Activated CD4-positive, alpha-beta T cell treated with anti-CD3 and anti-CD28 coated beads, Interleukin-2, amount 10 ng/mL, durations not matched to agents 24 days and 14 days (primary cell): Measurements from ENCODE around the gene IPO11. TPM values are rescaled to one million over a fixed set of nuclear protein-coding genes. Genes with fewer than 3 reads are reported as not detected.

Source experiments
- DNase-seq: peaks from one replicate; pipeline ENCODE4 v3.0.0; 2022
- H3K27ac Mint-ChIP-seq: one replicate; pipeline ENCODE4 v1.8.0; 2022; ENCODE audit warnings: mild to moderate bottlenecking, mixed read lengths
- H3K27me3 Mint-ChIP-seq: one replicate; pipeline ENCODE4 v1.8.0; 2022; ENCODE audit warnings: mixed read lengths
- H3K36me3 Mint-ChIP-seq: one replicate; pipeline ENCODE4 v1.8.0; 2022; ENCODE audit warnings: low read depth, mild to moderate bottlenecking, mixed read lengths
- H3K4me1 Mint-ChIP-seq: one replicate; pipeline ENCODE4 v1.8.0; 2021; ENCODE audit warnings: mixed read lengths
- H3K4me3 Mint-ChIP-seq: one replicate; pipeline ENCODE4 v1.8.0; 2022; ENCODE audit warnings: mild to moderate bottlenecking, moderate library complexity, mixed read lengths
- H3K9me3 Mint-ChIP-seq: one replicate; pipeline ENCODE4 v1.8.0; 2021; ENCODE audit warnings: mixed read lengths
- intact Hi-C: fragments of 100-400 bp; cut with micrococcal nuclease; formaldehyde crosslinking; loops from one replicate; pipeline ENCODE4 v1.15.1; 2023
- total RNA-seq: library from RNA; stranded (reverse); gene quantifications from 2 replicates; pipeline ENCODE4 v1.2.3, GENCODE V29; 2022

Gene IPO11
- total RNA-seq = 56.7 and 60.9 TPM in 2 replicates

GRCh38 chr5:62412549-62413329 is at the start of gene IPO11:
IPO11 (plus strand) TSS chr5:62412763; CDS start chr5:62437280, 24,517 bp downstream.
- Mint-ChIP-seq H3K27ac (peak within 1 kb of the TSS; percentile 95), H3K36me3 (peaks cover 3% of the 10 kb centered on the region), H3K9me3 (no peaks in the 10 kb centered on the region), H3K4me1 (peaks cover 20% of the 10 kb centered on the region), H3K4me3 (peak within 1 kb of the TSS; percentile 93), H3K27me3 (peaks cover 9% of the 10 kb centered on the region)
- DNase-seq = peak; percentile 100
- intact Hi-C loops = loop anchor here (1.0 to 5.0 kb wide), 3 partner anchors 8 to 1467 kb away; partner anchors contain the start of genes ERCC8, NDUFAF2 and ZSWIM6

- no peak overlapping the region for H3K4me3 Mint-ChIP-seq
- H3K9me3 Mint-ChIP-seq = no peaks in the 10 kb centered on the region
- intact Hi-C loops = loop anchor here (2.0 kb wide), 1 partner anchor 22 kb away; no protein-coding TSS in a partner anchor
- peak overlapping the region; percentile 68 for H3K27ac Mint-ChIP-seq
- H3K27me3 Mint-ChIP-seq = no peaks in the 10 kb centered on the region
- H3K36me3 Mint-ChIP-seq = peaks cover 57% of the 10 kb centered on the region
- DNase-seq = no peak
- H3K4me1 Mint-ChIP-seq = peaks cover 8% of the 10 kb centered on the region
Measured at GRCh38 chr5:62369039-62369438, 43.5 kb upstream of the IPO11 start.

GRCh38 chr5:62371409-62371808 is 41.2 kb upstream of the IPO11 start:
- Mint-ChIP-seq H3K4me3 (no peak overlapping the region), H3K27me3 (no peaks in the 10 kb centered on the region), H3K4me1 (peaks cover 11% of the 10 kb centered on the region), H3K9me3 (no peaks in the 10 kb centered on the region), H3K36me3 (peaks cover 48% of the 10 kb centered on the region), H3K27ac (no peak overlapping the region)
- intact Hi-C loops = no loop called here
- no peak for DNase-seq

GRCh38 chr5:62372600-62372999 is 40.0 kb upstream of the IPO11 start:
- no peaks in the 10 kb centered on the region for H3K27me3 Mint-ChIP-seq
- no peak for DNase-seq
- H3K4me1 Mint-ChIP-seq = peaks cover 9% of the 10 kb centered on the region
- intact Hi-C loops = no loop called here
- H3K4me3 Mint-ChIP-seq = no peak overlapping the region
- no peaks in the 10 kb centered on the region for H3K9me3 Mint-ChIP-seq
- H3K27ac Mint-ChIP-seq = no peak overlapping the region
- H3K36me3 Mint-ChIP-seq = peaks cover 46% of the 10 kb centered on the region

- no peak overlapping the region for H3K27ac Mint-ChIP-seq
- no peak for DNase-seq
- peaks cover 51% of the 10 kb centered on the region for H3K36me3 Mint-ChIP-seq
- H3K4me1 Mint-ChIP-seq = peaks cover 9% of the 10 kb centered on the region
- H3K27me3 Mint-ChIP-seq = no peaks in the 10 kb centered on the region
- intact Hi-C loops = no loop called here
- no peak overlapping the region for H3K4me3 Mint-ChIP-seq
- no peaks in the 10 kb centered on the region for H3K9me3 Mint-ChIP-seq
Measured at GRCh38 chr5:62373382-62373781, 39.2 kb upstream of the IPO11 start.

- intact Hi-C loops = no loop called here
- no peak for DNase-seq
- Mint-ChIP-seq H3K27me3 (no peaks in the 10 kb centered on the region), H3K36me3 (peaks cover 53% of the 10 kb centered on the region), H3K9me3 (no peaks in the 10 kb centered on the region), H3K4me3 (no peak overlapping the region), H3K4me1 (peaks cover 7% of the 10 kb centered on the region), H3K27ac (no peak overlapping the region)
Measured at GRCh38 chr5:62374090-62374489, 38.5 kb upstream of the IPO11 start.

GRCh38 chr5:62375627-62376026 is 36.9 kb upstream of the IPO11 start:
- H3K27ac Mint-ChIP-seq = no peak overlapping the region
- no peak overlapping the region for H3K4me3 Mint-ChIP-seq
- H3K36me3 Mint-ChIP-seq = peaks cover 60% of the 10 kb centered on the region
- DNase-seq = no peak
- intact Hi-C loops = loop anchor here (2.0 kb wide), 1 partner anchor 17 kb away; no protein-coding TSS in a partner anchor
- no peaks in the 10 kb centered on the region for H3K9me3 Mint-ChIP-seq
- no peaks in the 10 kb centered on the region for H3K27me3 Mint-ChIP-seq
- H3K4me1 Mint-ChIP-seq = peaks cover 5% of the 10 kb centered on the region

GRCh38 chr5:62376064-62376463 is 36.5 kb upstream of the IPO11 start:
- no peak for DNase-seq
- H3K4me3 Mint-ChIP-seq = no peak overlapping the region
- no peaks in the 10 kb centered on the region for H3K27me3 Mint-ChIP-seq
- intact Hi-C loops = loop anchor here (2.0 kb wide), 1 partner anchor 17 kb away; no protein-coding TSS in a partner anchor
- H3K36me3 Mint-ChIP-seq = peaks cover 62% of the 10 kb centered on the region
- peaks cover 4% of the 10 kb centered on the region for H3K4me1 Mint-ChIP-seq
- no peaks in the 10 kb centered on the region for H3K9me3 Mint-ChIP-seq
- H3K27ac Mint-ChIP-seq = no peak overlapping the region

GRCh38 chr5:62385131-62385530 is 27.4 kb upstream of the IPO11 start:
- Mint-ChIP-seq H3K36me3 (peaks cover 52% of the 10 kb centered on the region), H3K4me1 (no peaks in the 10 kb centered on the region), H3K27me3 (no peaks in the 10 kb centered on the region), H3K4me3 (no peak overlapping the region), H3K27ac (peak overlapping the region; percentile 45), H3K9me3 (no peaks in the 10 kb centered on the region)
- DNase-seq = no peak
- intact Hi-C loops = no loop called here

GRCh38 chr5:62385816-62386400 is 26.7 kb upstream of the IPO11 start:
- Mint-ChIP-seq H3K27me3 (no peaks in the 10 kb centered on the region), H3K36me3 (peaks cover 52% of the 10 kb centered on the region), H3K27ac (peak overlapping the region; percentile 45), H3K9me3 (no peaks in the 10 kb centered on the region), H3K4me3 (no peak overlapping the region), H3K4me1 (peaks cover 5% of the 10 kb centered on the region)
- intact Hi-C loops = no loop called here
- DNase-seq = peak; percentile 39

GRCh38 chr5:62386824-62387223 is 25.7 kb upstream of the IPO11 start:
- H3K4me1 Mint-ChIP-seq = peaks cover 7% of the 10 kb centered on the region
- intact Hi-C loops = no loop called here
- H3K9me3 Mint-ChIP-seq = no peaks in the 10 kb centered on the region
- no peaks in the 10 kb centered on the region for H3K27me3 Mint-ChIP-seq
- no peak for DNase-seq
- no peak overlapping the region for H3K4me3 Mint-ChIP-seq
- no peak overlapping the region for H3K27ac Mint-ChIP-seq
- H3K36me3 Mint-ChIP-seq = peaks cover 49% of the 10 kb centered on the region

- peaks cover 76% of the 10 kb centered on the region for H3K36me3 Mint-ChIP-seq
- H3K9me3 Mint-ChIP-seq = no peaks in the 10 kb centered on the region
- peak overlapping the region; percentile 86 for H3K27ac Mint-ChIP-seq
- no peaks in the 10 kb centered on the region for H3K27me3 Mint-ChIP-seq
- no peak for DNase-seq
- no peak overlapping the region for H3K4me3 Mint-ChIP-seq
- peaks cover 28% of the 10 kb centered on the region for H3K4me1 Mint-ChIP-seq
- intact Hi-C loops = loop anchor here (1.0 to 2.0 kb wide), 2 partner anchors 8 to 111 kb away; partner anchors contain the start of gene DIMT1
Measured at GRCh38 chr5:62395210-62395950, 17.2 kb upstream of the IPO11 start.

GRCh38 chr5:62403411-62404250 is 8.9 kb upstream of the IPO11 start, which contains the start of gene DIMT1:
DIMT1 (minus strand) TSS chr5:62403905; CDS start chr5:62403772, 133 bp downstream.
- intact Hi-C loops = loop anchor here (1.0 to 5.0 kb wide), 5 partner anchors 8 to 181 kb away; partner anchors contain the start of gene IPO11
- no peaks in the 10 kb centered on the region for H3K9me3 Mint-ChIP-seq
- H3K36me3 Mint-ChIP-seq = peaks cover 30% of the 10 kb centered on the region
- peak; percentile 98 for DNase-seq
- no peaks in the 10 kb centered on the region for H3K27me3 Mint-ChIP-seq
- H3K4me1 Mint-ChIP-seq = peaks cover 31% of the 10 kb centered on the region
- peak within 1 kb of the TSS; percentile 90 for H3K4me3 Mint-ChIP-seq
- H3K27ac Mint-ChIP-seq = peak within 1 kb of the TSS; percentile 91
